OCI-LY3 (cell line): ENCODE data around the gene CCDC170.

Source experiments
- H2AFZ ChIP-seq: fragments of 200-600, 300-600 bp; shearing (Covaris generic); 2 replicates; pipeline ENCODE4 v1.6.0; 2014; ENCODE audit warnings: antibody characterized with exemption, low read depth, low read length
- H3K27ac ChIP-seq: fragments of 200-600, 300-600 bp; sonication (generic); 2 replicates; pipeline ENCODE4 v1.5.1; 2014; ENCODE audit warnings: mild to moderate bottlenecking, low read length, moderate library complexity, mixed read lengths
- H3K27me3 ChIP-seq: fragments of 200-600, 300-600 bp; sonication (generic); 2 replicates; pipeline ENCODE4 v1.6.1; 2014; ENCODE audit warnings: low read depth, low read length, mixed read lengths
- H3K36me3 ChIP-seq: fragments of 200-600, 300-600 bp; sonication (generic); replicated peaks from 2 replicates; pipeline ENCODE3; 2014; ENCODE audit warnings: low read depth, low read length, mixed read lengths
- H3K4me1 ChIP-seq: fragments of 300-600, 200-600 bp; sonication (generic); 2 replicates; pipeline ENCODE4 v1.6.1; 2014; ENCODE audit warnings: low read length, mixed read lengths
- H3K4me2 ChIP-seq: fragments of 200-600, 300-600 bp; sonication (generic); 2 replicates; pipeline ENCODE4 v1.6.1; 2014; ENCODE audit warnings: low read length, mixed read lengths
- H3K4me3 ChIP-seq: fragments of 300-600, 200-600 bp; sonication (generic); 2 replicates; pipeline ENCODE4 v1.5.1; 2014; ENCODE audit warnings: antibody characterized with exemption, mild to moderate bottlenecking, low read length, moderate library complexity
- H3K79me2 ChIP-seq: fragments of 300-600, 200-600 bp; shearing (Covaris generic); 2 replicates; pipeline ENCODE4 v1.6.1; 2014; ENCODE audit warnings: mild to moderate bottlenecking, low read length, mixed read lengths
- H3K9ac ChIP-seq: fragments of 300-600, 200-600 bp; shearing (Covaris generic); 2 replicates; pipeline ENCODE4 v1.6.0; 2014; ENCODE audit warnings: mild to moderate bottlenecking, low read length, moderate library complexity
- H3K9me3 ChIP-seq: fragments of 200-600, 300-600 bp; shearing (Covaris generic); 2 replicates; pipeline ENCODE4 v1.6.1; 2014; ENCODE audit warnings: low read length, mixed read lengths; ENCODE audit not compliant: insufficient read depth
- H4K20me1 ChIP-seq: fragments of 200-600, 300-600 bp; sonication (generic); 2 replicates; pipeline ENCODE4 v1.6.1; 2016; ENCODE audit warnings: low read length, mixed read lengths; ENCODE audit not compliant: insufficient read depth
- CTCF ChIP-seq: fragments of 200-600, 300-600 bp; sonication (generic); IDR thresholded peaks from 2 replicates; pipeline ENCODE4 v1.5.1; 2014; ENCODE audit warnings: antibody characterized with exemption, low read length, low read depth
- EZH2phosphoT487 ChIP-seq: fragments of 200-600 bp; shearing (Covaris generic); IDR thresholded peaks from 2 replicates; pipeline ENCODE4 v1.6.1; 2018; ENCODE audit warnings: antibody characterized with exemption, mixed run types, low read depth

The CCDC170 gene

GRCh38 chr6:151461673-151462072 lies 32.1 kb upstream of the CCDC170 start:
- H3K9me3 ChIP-seq = no peaks in the 10 kb centered on the region
- no peak overlapping the region for H3K9ac ChIP-seq
- no peak overlapping the region for H2AFZ ChIP-seq
- peaks cover 3% of the 10 kb centered on the region for H3K36me3 ChIP-seq
- H3K79me2 ChIP-seq = no peaks in the 10 kb centered on the region
- H3K4me3 ChIP-seq = no peak overlapping the region
- no peak overlapping the region for H3K27ac ChIP-seq
- no peaks in the 10 kb centered on the region for H4K20me1 ChIP-seq
- no peaks in the 10 kb centered on the region for H3K27me3 ChIP-seq
- no peaks in the 10 kb centered on the region for H3K4me1 ChIP-seq
- H3K4me2 ChIP-seq = no peak overlapping the region
- TF ChIP-seq EZH2phosphoT487 (no peak), CTCF (no peak)

GRCh38 chr6:151464702-151465101 lies 29.1 kb upstream of the CCDC170 start:
- Histone ChIP-seq H3K36me3 (peaks cover 3% of the 10 kb centered on the region), H2AFZ (no peak overlapping the region), H3K27me3 (no peaks in the 10 kb centered on the region), H3K4me2 (no peak overlapping the region), H3K4me1 (0 out of 2 replicates have a peak, but pooled peaks cover 4% of the 10 kb centered on the region), H3K27ac (no peak overlapping the region), H3K79me2 (no peaks in the 10 kb centered on the region), H3K4me3 (no peak overlapping the region), H4K20me1 (no peaks in the 10 kb centered on the region), H3K9ac (no peak overlapping the region), H3K9me3 (no peaks in the 10 kb centered on the region)
- TF ChIP-seq EZH2phosphoT487 (no peak), CTCF (no peak)

GRCh38 chr6:151475653-151476523 lies 17.9 kb upstream of the CCDC170 start:
- H4K20me1 ChIP-seq = no peaks in the 10 kb centered on the region
- H3K79me2 ChIP-seq = no peaks in the 10 kb centered on the region
- peak overlapping the region; percentile 77 for H3K4me2 ChIP-seq
- H2AFZ ChIP-seq = peak overlapping the region; percentile 97
- H3K4me1 ChIP-seq = peaks cover 9% of the 10 kb centered on the region
- H3K27me3 ChIP-seq = no peaks in the 10 kb centered on the region
- peak overlapping the region; percentile 35; the same call in 1 of the 2 replicates for H3K9ac ChIP-seq
- TF ChIP-seq CTCF (peak; percentile 75), EZH2phosphoT487 (no peak)
- H3K27ac ChIP-seq = no peak overlapping the region
- H3K36me3 ChIP-seq = no peaks in the 10 kb centered on the region
- peak overlapping the region; percentile 70 for H3K4me3 ChIP-seq
- no peaks in the 10 kb centered on the region for H3K9me3 ChIP-seq

- no peaks in the 10 kb centered on the region for H3K79me2 ChIP-seq
- no peaks in the 10 kb centered on the region for H3K36me3 ChIP-seq
- no peak overlapping the region for H3K9ac ChIP-seq
- H4K20me1 ChIP-seq = no peaks in the 10 kb centered on the region
- no peak overlapping the region for H3K4me3 ChIP-seq
- H3K9me3 ChIP-seq = no peaks in the 10 kb centered on the region
- H3K27me3 ChIP-seq = no peaks in the 10 kb centered on the region
- no peak overlapping the region for H2AFZ ChIP-seq
- TF ChIP-seq EZH2phosphoT487 = no peak
- no peak for TF ChIP-seq CTCF
- no peak overlapping the region for H3K4me2 ChIP-seq
- peaks cover 17% of the 10 kb centered on the region for H3K4me1 ChIP-seq
- H3K27ac ChIP-seq = no peak overlapping the region
Observed at GRCh38 chr6:151477726-151478125, 16.1 kb upstream of the CCDC170 start.
